ENCODE results near the gene NEMP1. TPM values are rescaled to one million over a fixed set of nuclear protein-coding genes. Genes with fewer than 3 reads are reported as not detected.
A peak's percentile ranks its signal among the peaks of the same experiment; 100 is the strongest.

Gene NEMP1
- total and polyA plus RNA-seq, 2 of the 13 experiments (the other 11 are each of a cell fraction or from before 2014, with no cell fraction given): 11.4 to 12.9 TPM

GRCh38 chr12:57101892-57102695 is 23.5 kb upstream of the NEMP1 start (continued):
- TF ChIP-seq REST (IDR thresholded peaks at IDR 0.05; ENCODE audit: borderline replicate concordance in 1 of 2, low read depth in 1 of 2, low read length in 2 of 2) (no peak; a peak in 1 of 4 replicates), CREBL2 (CRISPR knock-in tag; IDR thresholded peaks at IDR 0.05; ENCODE audit: borderline replicate concordance) (no peak), TBP (CRISPR knock-in tag; IDR thresholded peaks at IDR 0.05) (no peak), KLF11 (CRISPR knock-in tag; IDR thresholded peaks at IDR 0.05) (peak; percentile 31; the same call in 1 of the 2 replicates), YEATS4 (CRISPR knock-in tag; IDR thresholded peaks at IDR 0.05; ENCODE audit: borderline replicate concordance) (0 out of 2 replicates have a peak, but pooled peaks have one; percentile 34), AKNA (CRISPR knock-in tag; IDR thresholded peaks at IDR 0.05; ENCODE audit: borderline replicate concordance) (no peak), HNRNPK (IDR thresholded peaks at IDR 0.05; ENCODE audit: low read depth, low read length, poor library complexity, severe bottlenecking) (no peak), RBFOX2 (IDR thresholded peaks at IDR 0.05; ENCODE audit: low read depth, low read length) (peak; percentile 55), POGK (CRISPR knock-in tag; conservative IDR thresholded peaks at IDR 0.05) (no peak), MEIS1 (CRISPR knock-in tag; IDR thresholded peaks at IDR 0.05; ENCODE audit: borderline replicate concordance) (peak; percentile 75; the same call in 1 of the 2 replicates), ZNF574 (CRISPR knock-in tag; IDR thresholded peaks at IDR 0.05) (peak; percentile 88), FOSL2 (CRISPR knock-in tag; IDR thresholded peaks at IDR 0.05) (peak; percentile 99), ZNF225 (CRISPR knock-in tag; IDR thresholded peaks at IDR 0.05) (0 out of 2 replicates have a peak, but pooled peaks have one; percentile 29), HMG20B (CRISPR knock-in tag; conservative IDR thresholded peaks at IDR 0.05) (peak; percentile 98)

All from HepG2 (cell line).